Measurements from ENCODE around the gene PSG2. TPM values are rescaled to one million over a fixed set of nuclear protein-coding genes. Genes with fewer than 3 reads are reported as not detected.

Gene PSG2
- not detected in 5 replicates for total RNA-seq (2022; extraction: Qiagen RNA extraction; ENCODE audit: low read depth)

DNA sequence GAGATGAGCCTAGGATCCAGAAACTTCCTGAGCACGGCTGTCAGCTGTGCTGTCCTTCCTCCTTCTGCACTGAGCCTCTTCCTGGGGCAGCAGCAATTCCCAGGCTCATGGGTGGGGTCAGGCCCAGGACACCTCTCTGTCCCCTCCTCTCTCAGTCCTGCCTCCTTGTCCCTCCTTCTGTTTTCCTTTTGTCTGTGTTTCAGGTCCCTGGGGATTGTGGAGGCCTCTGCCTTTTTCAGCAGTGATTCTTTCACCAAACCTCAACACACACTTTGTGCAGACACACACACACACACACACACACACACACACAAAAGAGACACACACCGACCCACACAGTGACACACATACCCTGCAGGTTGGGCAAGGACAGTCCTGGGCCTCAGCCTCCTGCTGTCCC is at the start of gene PSG2:
Gene PSG2 (minus strand): TSS at position 101 of the 400 bp plus-strand sequence. CDS start 132 bp downstream, outside the sequence.

DNA sequence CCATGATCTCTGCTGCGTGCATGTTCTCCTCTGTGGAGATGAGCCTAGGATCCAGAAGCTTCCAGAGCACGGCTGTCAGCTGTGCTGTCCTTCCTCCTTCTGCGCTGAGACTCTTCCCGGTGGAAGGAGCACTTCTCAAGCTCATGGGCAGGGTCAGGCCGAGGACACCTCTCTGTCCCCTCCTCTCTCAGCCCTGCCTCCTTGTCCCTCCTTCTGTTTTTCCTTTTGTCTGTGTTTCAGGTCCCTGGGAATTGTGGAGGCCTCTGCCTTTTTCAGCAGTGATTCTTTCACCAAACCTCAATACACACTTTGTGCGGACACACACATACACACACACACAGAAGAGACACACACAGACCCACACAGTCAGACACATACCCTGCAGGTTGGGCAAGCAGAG is 56.1 kb downstream of the PSG2 start, which contains the start of gene PSG11:
Gene PSG11 (minus strand): TSS at position 101 of the 400 bp plus-strand sequence. CDS start 97 bp downstream, at position 4.

Other genes with a start within 250 kb of the PSG2 start
- gene PSG1, start 203.0 kb downstream of the PSG2 start, total RNA-seq (2022; extraction: Qiagen RNA extraction; ENCODE audit: low read depth) = 0.19 to 0.84 TPM (median 0.29 TPM) in 4 of 5 replicates, not detected in the other
- 0.18 to 0.26 TPM in 2 of 5 replicates, not detected in the others for gene PSG6, start 164.8 kb downstream of the PSG2 start, total RNA-seq (2022; extraction: Qiagen RNA extraction; ENCODE audit: low read depth)
- gene PSG7, start 145.5 kb downstream of the PSG2 start, total RNA-seq (2022; extraction: Qiagen RNA extraction; ENCODE audit: low read depth) = 0.07 to 0.25 TPM (median 0.07 TPM) in 3 of 5 replicates, not detected in the others
- gene PSG11, start 56.2 kb downstream of the PSG2 start, total RNA-seq (2022; extraction: Qiagen RNA extraction; ENCODE audit: low read depth) = 0.15 to 0.46 TPM in 2 of 5 replicates, not detected in the others
- 0.45 to 0.85 TPM (median 0.64 TPM) in 5 replicates for gene PSG5, start 103.8 kb upstream of the PSG2 start, total RNA-seq (2022; extraction: Qiagen RNA extraction; ENCODE audit: low read depth)
- gene PSG4, start 122.9 kb upstream of the PSG2 start, total RNA-seq (2022; extraction: Qiagen RNA extraction; ENCODE audit: low read depth) = 0.66 to 1.2 TPM (median 1.0 TPM) in 5 replicates
- gene PSG9, start 186.8 kb upstream of the PSG2 start, total RNA-seq (2022; extraction: Qiagen RNA extraction; ENCODE audit: low read depth) = 0.10 to 0.30 TPM (median 0.11 TPM) in 4 of 5 replicates, not detected in the other

Measured in A549 treated with RU486 at 1 μM for 4 hours (cell line).